WI38 (cell line): Measurements from ENCODE around the gene GNPTG.

ENCODE experiments used
- H3K4me3 ChIP-seq: 2 replicates; pipeline ENCODE4 v1.5.1; 2011; ENCODE audit warnings: low read depth, mild to moderate bottlenecking, control low read depth, low read length
- CTCF ChIP-seq: IDR thresholded peaks from 2 replicates; pipeline ENCODE4 v1.5.1; 2012; ENCODE audit warnings: low read depth, mild to moderate bottlenecking, control low read depth, low read length

Gene GNPTG

DNA sequence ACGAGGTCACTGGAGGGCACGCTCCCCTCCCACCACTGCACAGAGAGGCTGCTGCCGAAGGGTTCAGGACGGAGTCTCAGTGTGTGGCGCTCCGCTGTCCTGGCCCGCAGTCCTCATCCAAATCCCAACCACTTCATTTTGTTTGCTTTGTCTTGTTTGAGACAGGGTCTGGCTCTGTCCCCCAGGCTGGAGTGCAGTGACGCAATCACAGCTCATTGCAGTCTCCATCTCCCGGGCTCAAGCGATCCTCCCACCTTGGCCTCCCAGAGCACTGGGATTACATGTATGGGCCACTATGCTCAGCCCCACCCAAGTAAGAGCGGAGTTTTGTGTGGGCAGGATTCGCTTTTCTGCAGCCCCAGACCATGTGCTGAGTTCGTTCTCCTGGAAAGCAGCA lies 50.0 kb downstream of the GNPTG start:
- TF ChIP-seq CTCF: no peak
- no peak overlapping the region for H3K4me3 ChIP-seq

DNA sequence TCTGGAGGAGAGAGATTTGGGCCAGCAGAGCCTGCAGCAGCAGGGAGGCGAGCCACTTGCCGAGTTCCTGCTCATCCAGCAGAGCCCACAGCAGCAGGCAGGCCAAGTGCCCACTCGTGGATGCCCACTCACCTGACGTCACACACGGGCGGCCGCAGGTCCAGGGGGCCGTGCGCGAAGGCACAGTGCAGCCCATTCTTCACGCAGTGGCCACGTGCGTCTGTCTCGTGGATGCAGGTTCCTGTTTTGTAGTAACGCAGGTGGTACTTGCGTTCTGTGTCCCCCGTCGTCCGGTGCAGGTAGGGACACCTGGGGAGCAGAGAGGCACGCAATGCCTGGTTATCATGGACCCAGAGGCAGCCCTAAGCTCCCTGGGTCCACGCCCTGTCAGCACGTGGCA lies 51.3 kb downstream of the GNPTG start:
- H3K4me3 ChIP-seq: no peak overlapping the region
- TF ChIP-seq CTCF: no peak

- no peak for TF ChIP-seq CTCF
- no peak overlapping the region for H3K4me3 ChIP-seq
Measured at GRCh38 chr16:1403733-1404132, 52.0 kb downstream of the GNPTG start.

DNA sequence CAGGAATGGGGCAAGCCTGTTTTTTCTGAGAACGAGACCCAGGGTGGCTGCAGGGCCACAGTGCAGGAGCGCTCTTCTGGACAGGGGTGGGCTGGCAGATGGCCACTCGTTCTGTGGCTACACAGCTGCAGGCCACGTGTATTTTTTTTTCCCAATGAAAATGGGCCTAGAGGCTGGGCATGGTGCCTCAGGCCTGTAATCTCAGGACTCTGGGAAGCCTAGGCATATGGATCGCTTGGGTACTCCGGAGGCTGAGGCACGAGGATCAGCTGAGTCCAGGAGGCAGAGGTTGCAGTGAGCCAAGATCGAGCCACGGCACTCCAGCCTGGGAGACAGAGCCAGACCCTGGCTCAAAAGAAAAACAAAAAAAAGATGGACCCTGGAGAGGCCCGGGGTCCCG lies 56.0 kb downstream of the GNPTG start:
- H3K4me3 ChIP-seq: no peak overlapping the region
- TF ChIP-seq CTCF: no peak

- no peak for TF ChIP-seq CTCF
Measured at GRCh38 chr16:1408171-1408837, 56.6 kb downstream of the GNPTG start.

GRCh38 chr16:1412847-1413246 lies 61.1 kb downstream of the GNPTG start:
- TF ChIP-seq CTCF: no peak
- no peak overlapping the region for H3K4me3 ChIP-seq

More at GRCh38 chr16:1408171-1408837, 56.6 kb downstream of the GNPTG start:
- peak overlapping the region; percentile 64 for H3K4me3 ChIP-seq
